Neutrophil (primary cell): ENCODE results near the gene APH1A.
"Not testable (repeated sequence)": the region's sequence is repeated elsewhere in the genome, so short reads cannot be mapped to it uniquely, and the experiment has no call there.

Experiments
- H3K27ac ChIP-seq: fragments of 200-600 bp; sonication (generic); 2 replicates; pipeline ENCODE4 v1.5.1; 2016; ENCODE audit warnings: mild to moderate bottlenecking, moderate library complexity
- H3K27me3 ChIP-seq: fragments of 200-600 bp; sonication (generic); 2 replicates; pipeline ENCODE4 v1.6.0; 2016; ENCODE audit warnings: mild to moderate bottlenecking
- H3K36me3 ChIP-seq: fragments of 200-600 bp; sonication (generic); 2 replicates; pipeline ENCODE4 v1.5.1; 2017
- H3K4me1 ChIP-seq, 2 experiments: fragments of 200-600 bp in 1 of 2; sonication (generic) in 1 of 2; 1 replicate in 1 of 2; 2 replicates in 1 of 2; pipeline versions ENCODE4 v1.5.1 to v1.6.1; 2013 to 2016; ENCODE audit warnings: low read depth in 1 of 2, low read length in 1 of 2, mild to moderate bottlenecking in 1 of 2, moderate library complexity in 1 of 2; ENCODE audit not compliant: control insufficient read depth in 1 of 2, insufficient read depth in 1 of 2
- H3K4me3 ChIP-seq, 2 experiments: fragments of 200-600 bp in 1 of 2; sonication (generic) in 1 of 2; 1 replicate in 1 of 2; 2 replicates in 1 of 2; pipeline ENCODE4 v1.5.1; 2013 to 2016; ENCODE audit warnings: low read depth in 1 of 2, low read length in 1 of 2, mild to moderate bottlenecking in 1 of 2, moderate library complexity in 1 of 2
- H3K9me3 ChIP-seq: fragments of 200-600 bp; sonication (generic); 2 replicates; pipeline ENCODE4 v1.5.1; 2016
- CTCF ChIP-seq: fragments of 200-600 bp; sonication (generic); IDR thresholded peaks from 2 replicates; pipeline ENCODE4 v1.5.1; 2016; ENCODE audit warnings: antibody characterized with exemption

APH1A gene

GRCh38 chr1:150243003-150243402 is 25.8 kb downstream of the APH1A start:
- no peaks in the 10 kb centered on the region for H3K9me3 ChIP-seq
- H3K27me3 ChIP-seq, result no peaks in the 10 kb centered on the region
- no peak overlapping the region for H3K27ac ChIP-seq
- no peaks in the 10 kb centered on the region for H3K4me1 ChIP-seq
- H3K4me3 ChIP-seq, result no peak overlapping the region
- no peak for TF ChIP-seq CTCF
- H3K36me3 ChIP-seq, result no peaks in the 10 kb centered on the region

- TF ChIP-seq CTCF, result no peak
- Histone ChIP-seq H3K27me3 (no peaks in the 10 kb centered on the region), H3K27ac (no peak overlapping the region), H3K4me1 (peaks cover 21 to 28% of the 10 kb centered on the region in 2 experiments), H3K9me3 (no peaks in the 10 kb centered on the region), H3K36me3 (no peaks in the 10 kb centered on the region), H3K4me3 (no peak overlapping the region)
Measured at GRCh38 chr1:150237746-150238145, 31.1 kb downstream of the APH1A start.

GRCh38 chr1:150237176-150237575 is 31.6 kb downstream of the APH1A start:
- H3K27ac ChIP-seq, H3K9me3 ChIP-seq, H3K4me3 ChIP-seq, H3K36me3 ChIP-seq, H3K27me3 ChIP-seq: not testable (repeated sequence)
- H3K4me1 ChIP-seq, result peaks cover 25 to 30% of the 10 kb centered on the region in 2 experiments

GRCh38 chr1:150236614-150237100 is 32.2 kb downstream of the APH1A start:
- no peaks in the 10 kb centered on the region for H3K27me3 ChIP-seq
- H3K27ac ChIP-seq, result peak overlapping the region; percentile 93
- H3K9me3 ChIP-seq, result no peaks in the 10 kb centered on the region
- no peaks in the 10 kb centered on the region for H3K36me3 ChIP-seq
- H3K4me1 ChIP-seq, result peaks cover 25 to 30% of the 10 kb centered on the region in 2 experiments
- TF ChIP-seq CTCF, result no peak
- peak overlapping the region; percentile 90 to 98 for H3K4me3 ChIP-seq

GRCh38 chr1:150235852-150236613 is 32.8 kb downstream of the APH1A start, which contains the start of gene ANP32E:
Gene ANP32E, minus strand, starts transcription at chr1:150236112. Its CDS starts 326 bp downstream, at chr1:150235786.
- TF ChIP-seq CTCF, result peak; percentile 50

GRCh38 chr1:150235294-150235851 is 33.4 kb downstream of the APH1A start:
- H3K9me3 ChIP-seq, result no peaks in the 10 kb centered on the region
- H3K27me3 ChIP-seq, result no peaks in the 10 kb centered on the region
- no peaks in the 10 kb centered on the region for H3K36me3 ChIP-seq
- H3K27ac ChIP-seq, result peak overlapping the region; percentile 93
- TF ChIP-seq CTCF, result no peak
- peaks cover 25 to 30% of the 10 kb centered on the region in 2 experiments for H3K4me1 ChIP-seq
- peak overlapping the region; percentile 90 to 98 for H3K4me3 ChIP-seq

More at GRCh38 chr1:150235852-150236613, 32.8 kb downstream of the APH1A start, which contains the start of gene ANP32E:
- H3K4me1 ChIP-seq, result peaks cover 25 to 30% of the 10 kb centered on the region in 2 experiments
- H3K36me3 ChIP-seq, result no peaks in the 10 kb centered on the region
- peak within 1 kb of the TSS; percentile 90 to 98 for H3K4me3 ChIP-seq
- peak within 1 kb of the TSS; percentile 93 for H3K27ac ChIP-seq
- no peaks in the 10 kb centered on the region for H3K27me3 ChIP-seq
- no peaks in the 10 kb centered on the region for H3K9me3 ChIP-seq
